ENCODE data around the gene OR6V1.

DNA sequence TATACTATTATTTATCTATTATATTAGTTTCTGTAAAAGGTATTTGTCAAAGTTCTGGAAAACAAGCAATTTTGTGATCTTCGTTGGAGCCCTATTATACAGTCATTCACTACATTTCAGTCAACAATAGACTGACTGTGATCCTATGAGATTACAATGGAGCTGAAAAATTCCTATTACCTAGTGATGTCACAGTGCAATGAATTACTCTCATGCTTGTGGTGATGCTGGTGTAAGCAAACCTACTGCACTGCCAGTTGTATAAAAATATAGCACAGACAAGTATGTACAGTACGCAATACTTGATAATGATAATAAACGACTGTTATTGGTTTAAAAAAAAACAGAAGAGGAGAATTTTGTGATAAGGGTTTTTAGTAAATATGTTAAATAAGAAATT lies 21.4 kb downstream of the OR6V1 start:
- TF ChIP-seq CTCF (IDR thresholded peaks at IDR 0.05) (no peak), EP300 (IDR thresholded peaks at IDR 0.05) (no peak)

Measured in stomach (tissue), 4 donors.